Brain pericyte (primary cell): Measurements from ENCODE around the gene CCDC107.
"Not testable (repeated sequence)": the region's sequence is repeated elsewhere in the genome, so short reads cannot be mapped to it uniquely, and the experiment has no call there.

Experiments
- DNase-seq: peaks from one replicate; pipeline ENCODE4 v3.0.0-alpha.2; 2012; ENCODE audit warnings: low read depth, low spot score

The CCDC107 gene, protein sequence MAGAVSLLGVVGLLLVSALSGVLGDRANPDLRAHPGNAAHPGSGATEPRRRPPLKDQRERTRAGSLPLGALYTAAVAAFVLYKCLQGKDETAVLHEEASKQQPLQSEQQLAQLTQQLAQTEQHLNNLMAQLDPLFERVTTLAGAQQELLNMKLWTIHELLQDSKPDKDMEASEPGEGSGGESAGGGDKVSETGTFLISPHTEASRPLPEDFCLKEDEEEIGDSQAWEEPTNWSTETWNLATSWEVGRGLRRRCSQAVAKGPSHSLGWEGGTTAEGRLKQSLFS

DNA sequence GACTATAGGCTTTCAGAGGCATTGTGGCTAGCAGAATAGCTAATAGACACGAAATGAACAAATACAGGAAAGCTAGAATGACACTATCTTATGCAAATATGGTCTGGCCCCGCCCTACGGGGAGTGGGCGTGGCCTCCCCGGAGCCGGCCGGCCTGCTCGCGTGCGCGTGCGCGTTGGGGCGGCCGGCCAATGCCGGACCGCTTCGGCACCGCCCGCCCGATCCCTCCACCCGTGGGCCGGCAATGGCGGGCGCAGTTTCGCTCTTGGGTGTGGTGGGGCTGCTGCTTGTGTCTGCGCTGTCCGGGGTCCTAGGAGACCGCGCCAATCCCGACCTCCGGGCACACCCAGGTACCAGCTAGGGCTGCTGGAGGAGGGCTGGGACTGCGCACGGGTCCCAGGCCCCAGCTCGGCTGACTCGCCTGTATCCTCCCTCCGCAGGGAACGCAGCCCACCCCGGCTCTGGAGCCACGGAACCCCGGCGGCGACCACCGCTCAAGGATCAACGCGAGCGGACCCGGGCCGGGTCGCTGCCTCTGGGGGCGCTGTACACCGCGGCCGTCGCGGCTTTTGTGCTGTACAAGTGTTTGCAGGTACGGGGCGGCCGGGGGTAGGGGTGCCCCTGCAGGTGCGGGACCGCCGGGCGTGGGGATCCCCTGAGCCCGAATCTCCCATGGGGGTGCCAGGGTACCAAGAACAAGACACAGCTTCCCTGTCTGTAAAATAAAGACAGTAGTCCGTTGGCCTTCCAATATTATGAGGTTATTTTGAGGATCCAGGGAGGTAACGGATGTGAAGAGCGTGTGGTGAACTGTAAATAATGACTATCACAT is at the start of gene CCDC107:
TSS of gene CCDC107 (plus strand) at position 156 of the 831 bp plus-strand sequence. CDS start at position 244, 88 bp downstream.
- peak; percentile 53 for DNase-seq

DNA sequence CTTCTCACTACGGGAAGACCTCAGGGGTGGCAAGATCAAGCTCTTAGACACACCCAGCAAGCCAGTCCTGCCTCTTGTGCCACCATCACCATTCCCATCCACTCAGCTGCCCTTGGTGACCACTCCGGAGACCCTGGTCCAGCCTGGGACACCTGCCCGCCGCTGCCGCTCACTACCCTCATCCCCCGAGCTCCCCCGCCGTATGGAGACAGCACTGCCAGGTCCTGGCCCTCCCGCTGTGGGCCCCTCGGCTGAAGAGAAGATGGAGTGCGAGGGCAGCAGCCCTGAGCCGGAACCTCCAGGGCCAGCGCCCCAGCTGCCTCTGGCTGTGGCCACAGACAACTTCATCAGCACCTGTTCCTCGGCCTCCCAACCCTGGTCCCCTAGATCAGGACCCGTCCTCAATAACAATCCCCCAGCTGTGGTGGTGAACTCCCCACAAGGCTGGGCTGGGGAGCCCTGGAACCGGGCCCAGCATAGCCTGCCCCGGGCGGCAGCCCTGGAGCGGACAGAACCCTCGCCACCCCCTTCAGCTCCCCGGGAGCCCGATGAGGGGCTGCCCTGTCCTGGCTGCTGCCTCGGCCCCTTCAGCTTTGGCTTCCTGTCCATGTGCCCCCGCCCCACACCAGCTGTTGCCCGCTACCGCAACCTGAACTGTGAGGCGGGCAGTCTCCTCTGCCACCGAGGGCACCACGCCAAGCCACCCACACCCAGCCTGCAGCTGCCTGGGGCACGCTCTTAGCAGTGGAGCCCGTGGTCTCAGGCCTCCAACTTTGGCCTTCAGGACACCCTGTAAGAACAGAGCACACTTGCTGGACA is 48.9 kb upstream of the CCDC107 start:
- DNase-seq: no peak

DNA sequence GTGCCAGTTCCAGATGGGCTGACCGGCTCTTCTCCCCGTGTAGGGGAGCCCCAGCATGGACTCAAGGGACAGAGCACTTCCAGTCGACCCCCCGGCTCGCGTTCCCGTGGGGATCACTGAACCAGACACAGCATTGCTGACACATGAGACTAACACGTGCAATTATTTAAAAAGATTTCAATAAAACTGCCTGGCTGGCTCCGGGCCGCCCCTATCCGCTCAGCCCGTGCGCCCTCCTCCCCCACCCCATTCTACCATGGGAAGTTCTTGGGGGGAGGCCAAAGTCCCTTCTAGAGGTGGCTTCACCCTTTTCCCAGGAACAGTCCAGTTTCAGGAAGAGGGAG is 48.3 kb upstream of the CCDC107 start:
- DNase-seq: no peak

DNA sequence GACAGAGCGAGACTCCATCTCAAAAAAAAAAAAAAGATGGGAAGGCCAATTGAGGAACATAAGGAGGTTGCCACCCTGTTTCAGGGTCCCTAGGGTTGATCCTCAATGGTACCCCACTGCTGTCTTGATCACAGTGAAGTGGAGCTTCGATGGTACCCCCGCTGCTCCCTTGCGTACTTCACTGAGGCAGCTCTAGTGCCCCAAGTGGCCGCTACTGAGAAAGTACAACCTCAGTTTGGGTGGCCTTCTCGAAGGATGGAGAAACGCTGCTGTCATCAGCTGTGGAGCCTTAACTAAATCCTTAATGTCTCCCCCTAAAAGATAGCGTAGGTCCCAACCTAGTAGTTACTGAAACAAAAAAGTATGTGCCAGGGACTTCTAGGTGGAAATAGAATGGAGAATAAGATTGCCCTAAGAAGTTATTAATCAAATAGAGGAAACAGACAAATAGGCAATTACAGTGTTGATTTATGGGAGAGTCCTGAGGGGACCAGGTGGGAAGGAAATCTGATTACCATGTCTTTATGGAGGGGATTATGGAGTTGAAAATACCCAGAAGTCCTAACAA is 46.8 kb upstream of the CCDC107 start:
- no peak for DNase-seq

DNA sequence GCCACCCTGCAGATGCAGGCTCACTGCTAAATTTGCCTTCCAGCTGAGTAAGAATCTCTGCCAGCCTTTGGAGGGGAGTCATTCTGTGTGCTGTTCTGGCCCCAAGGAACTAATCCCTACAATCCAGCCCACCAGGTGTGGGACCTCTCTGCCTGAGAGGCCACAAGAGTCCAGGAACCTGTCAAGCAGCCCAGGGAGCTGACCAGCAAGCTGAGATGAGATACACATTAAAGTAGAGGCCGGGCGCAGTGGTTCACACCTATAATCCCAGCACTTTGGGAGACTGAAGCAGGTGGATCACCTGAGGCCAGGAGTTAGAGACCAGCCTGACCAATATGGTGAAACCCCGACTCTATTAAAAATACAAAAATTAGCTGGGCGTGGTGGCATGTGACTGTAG is 46.0 kb upstream of the CCDC107 start:
- DNase-seq: not testable (repeated sequence)

DNA sequence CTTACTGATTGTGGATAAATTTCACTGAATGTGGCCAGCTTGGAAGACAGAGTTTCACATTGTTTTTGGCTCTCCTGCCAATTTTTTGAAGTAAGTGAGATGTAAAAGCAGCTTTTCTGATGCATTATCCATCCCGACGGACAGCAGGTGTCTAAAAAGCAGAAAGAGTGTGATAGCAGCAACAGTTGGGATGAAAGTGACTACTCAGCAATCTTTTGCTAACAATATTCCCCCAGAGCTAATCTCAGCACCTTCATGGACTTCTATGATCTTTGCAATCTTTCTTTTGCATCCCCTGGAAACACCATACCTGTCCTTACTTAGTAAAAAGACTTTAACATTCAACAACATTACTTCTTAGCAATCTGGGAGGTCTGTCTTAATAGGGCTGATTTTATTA is 45.2 kb upstream of the CCDC107 start:
- DNase-seq: no peak

DNA sequence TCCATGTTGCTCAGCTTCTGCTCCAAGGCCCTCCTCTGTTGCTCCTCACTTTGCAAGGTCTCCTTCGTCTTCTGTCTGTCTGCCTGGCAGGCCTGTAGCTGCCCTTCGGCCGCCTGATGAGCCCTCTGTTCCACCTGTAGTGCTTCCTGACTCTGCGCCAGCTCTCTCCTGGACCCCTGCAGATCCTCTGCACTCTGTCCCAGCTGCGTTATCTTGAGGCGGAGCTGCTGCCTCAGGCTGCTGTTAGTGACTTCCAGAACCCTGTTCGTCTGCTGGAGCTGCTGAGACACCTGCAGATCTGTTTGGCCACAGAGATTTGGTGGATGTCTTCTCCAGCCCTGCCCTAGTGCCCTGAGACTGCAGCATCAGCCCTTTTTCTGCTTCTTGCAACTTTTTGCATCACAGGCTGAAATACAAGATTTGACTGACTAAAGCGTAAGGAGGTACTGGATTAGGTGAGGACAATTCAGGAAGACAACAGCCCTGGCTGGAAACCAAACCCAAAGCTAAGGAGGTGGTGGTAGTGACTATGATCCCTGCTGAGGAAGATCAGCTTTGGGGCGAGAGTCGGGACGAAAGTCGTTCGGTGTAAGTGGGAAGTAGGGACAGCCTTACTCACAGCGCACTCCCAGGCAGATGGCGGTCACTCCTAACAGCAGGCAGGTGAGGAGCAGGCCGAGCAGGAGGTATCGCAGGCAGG is 42.0 kb upstream of the CCDC107 start:
- DNase-seq: no peak

DNA sequence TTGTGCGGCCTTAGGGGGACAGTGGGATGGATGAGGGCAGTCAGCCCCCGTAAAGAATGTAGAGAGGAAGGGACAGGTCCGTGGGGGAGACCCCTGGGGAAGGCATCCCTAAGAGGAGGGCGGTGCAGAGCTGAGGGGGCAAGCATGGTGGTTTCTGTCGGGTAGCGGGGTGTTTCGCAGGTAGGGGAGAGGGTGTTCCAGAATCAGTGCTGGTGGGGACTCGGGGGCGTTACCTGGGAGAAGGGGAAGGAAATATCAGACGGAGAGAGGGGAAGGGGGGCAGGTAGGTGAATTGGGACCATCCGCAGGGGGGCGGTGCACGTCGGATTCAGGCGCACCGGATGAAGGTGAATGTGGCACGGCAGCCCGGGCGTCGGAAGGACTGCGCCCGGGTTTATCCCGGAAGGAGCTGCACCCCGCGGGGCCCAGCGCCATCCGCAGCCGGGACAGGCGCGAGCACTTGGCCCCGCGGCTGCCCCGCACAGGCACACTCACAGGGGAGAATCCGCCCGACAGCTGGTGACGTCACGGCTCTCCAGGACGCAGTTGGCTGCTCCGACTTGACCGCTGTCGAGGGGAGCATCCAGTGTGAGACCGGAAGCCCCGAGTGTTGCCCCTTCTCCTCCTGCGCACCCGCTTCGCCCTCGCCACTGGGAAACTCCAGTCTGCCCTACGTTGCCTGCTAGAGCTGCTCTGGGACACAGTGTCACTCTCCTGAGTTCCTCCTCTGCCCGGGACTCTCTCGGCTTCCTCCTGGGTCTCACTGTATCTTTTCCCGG is 41.2 kb upstream of the CCDC107 start:
- DNase-seq: no peak

DNA sequence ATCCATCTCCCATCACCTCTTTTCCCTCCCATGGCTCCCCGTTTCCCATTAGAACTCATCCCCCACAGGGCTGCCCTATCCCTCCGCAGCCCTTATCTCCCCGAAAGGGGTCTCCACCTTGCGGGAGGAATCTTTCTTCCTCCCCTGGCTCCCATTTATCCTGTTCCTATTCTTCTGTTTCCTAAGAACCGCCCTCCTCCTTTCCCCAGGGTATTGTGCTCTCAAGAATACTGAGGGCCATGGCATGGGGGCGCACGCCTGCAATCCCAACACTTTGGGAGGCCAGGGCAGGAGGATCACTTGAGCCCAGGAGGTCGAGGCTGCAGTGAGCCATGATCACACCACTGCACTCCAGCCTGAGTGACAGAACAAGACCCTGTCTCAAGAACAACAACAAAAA is 40.5 kb upstream of the CCDC107 start:
- DNase-seq: no peak

DNA sequence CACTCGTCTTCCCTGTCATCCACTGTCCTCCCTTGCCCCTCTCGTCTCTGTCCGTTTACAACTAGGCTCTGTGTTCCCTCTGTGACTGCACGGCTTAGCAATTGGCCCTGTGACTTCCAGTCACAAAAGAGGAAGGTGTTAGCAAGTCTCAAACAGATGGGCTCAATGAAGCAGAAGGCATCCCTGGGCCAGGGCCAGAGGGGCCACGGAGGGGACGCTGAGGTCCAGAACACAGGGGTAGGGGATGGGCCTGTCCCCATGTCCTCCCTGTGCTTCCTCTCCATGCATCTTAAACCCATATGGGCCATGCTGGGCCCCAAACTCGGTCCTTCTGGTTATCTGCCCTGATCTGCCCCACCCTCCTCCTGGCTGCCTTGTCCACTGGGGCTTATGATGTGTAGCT is 39.8 kb upstream of the CCDC107 start, which contains the start of gene CD72:
TSS of gene CD72 (minus strand) at position 89 of the 403 bp plus-strand sequence. CDS start 110 bp downstream, outside the sequence.
- DNase-seq: no peak

DNA sequence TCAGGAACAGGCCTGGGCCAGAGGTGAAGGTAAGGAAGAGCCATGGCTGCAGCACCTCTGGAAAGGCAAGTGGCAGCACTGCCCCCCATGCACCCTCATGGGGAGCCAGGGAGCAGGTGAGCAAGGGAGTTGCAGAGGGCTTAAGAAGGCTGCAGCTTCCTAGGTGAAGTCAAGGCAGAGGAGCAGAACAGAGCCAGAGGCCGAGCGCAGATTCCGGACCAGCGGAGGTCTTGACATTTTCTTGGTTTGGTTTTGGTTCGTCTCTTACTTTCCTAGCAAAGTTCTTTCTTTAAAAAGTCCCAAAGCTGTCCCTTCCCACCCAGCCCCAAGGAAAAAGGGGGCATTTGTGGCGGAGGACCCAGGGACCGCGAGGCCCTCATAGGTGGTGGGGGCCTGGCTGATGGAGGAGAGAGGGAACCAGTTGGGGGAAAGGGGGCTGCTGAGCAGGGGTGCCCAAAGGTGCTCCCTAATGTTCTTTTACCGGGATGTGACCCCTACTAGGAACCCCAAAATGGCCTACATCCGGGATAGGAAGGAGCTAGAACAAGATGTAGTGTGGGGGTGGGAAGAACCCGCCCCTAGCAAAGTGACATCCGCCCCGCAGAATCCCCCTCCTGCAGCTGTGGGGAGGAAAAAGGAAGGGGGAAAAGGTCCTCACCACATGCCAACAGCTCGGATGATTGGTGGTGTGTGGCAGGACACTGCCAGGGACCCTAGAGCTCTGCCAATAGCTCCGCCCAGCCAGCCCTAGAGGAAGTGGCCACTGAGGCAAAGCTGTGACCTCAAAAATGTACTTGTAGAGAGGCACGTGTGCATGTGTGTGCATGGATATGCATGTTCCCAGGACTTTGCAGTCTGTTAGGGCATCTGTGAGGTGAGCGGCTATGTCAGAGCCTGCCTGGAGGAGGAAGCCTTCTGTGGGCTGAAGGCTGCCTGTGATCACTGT is 39.0 kb upstream of the CCDC107 start:
- DNase-seq: no peak

DNA sequence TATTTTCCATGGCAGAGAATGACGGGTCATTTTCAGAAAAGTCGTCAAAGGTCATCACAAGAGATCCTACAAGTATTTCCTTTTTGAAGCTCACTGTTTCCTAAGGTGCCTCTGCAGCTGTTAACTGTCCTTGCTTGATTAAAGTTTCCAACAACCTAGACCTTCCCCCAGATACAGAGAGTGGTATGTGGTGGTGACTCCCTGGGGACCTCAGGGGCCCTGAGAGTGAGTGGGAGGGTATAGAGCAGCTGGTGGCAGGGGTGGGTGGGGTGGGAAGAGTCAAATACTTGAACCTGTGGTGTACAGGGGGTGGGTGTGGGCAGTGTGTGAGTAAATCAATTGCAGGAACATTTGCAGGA is 38.3 kb upstream of the CCDC107 start:
- DNase-seq: no peak

DNA sequence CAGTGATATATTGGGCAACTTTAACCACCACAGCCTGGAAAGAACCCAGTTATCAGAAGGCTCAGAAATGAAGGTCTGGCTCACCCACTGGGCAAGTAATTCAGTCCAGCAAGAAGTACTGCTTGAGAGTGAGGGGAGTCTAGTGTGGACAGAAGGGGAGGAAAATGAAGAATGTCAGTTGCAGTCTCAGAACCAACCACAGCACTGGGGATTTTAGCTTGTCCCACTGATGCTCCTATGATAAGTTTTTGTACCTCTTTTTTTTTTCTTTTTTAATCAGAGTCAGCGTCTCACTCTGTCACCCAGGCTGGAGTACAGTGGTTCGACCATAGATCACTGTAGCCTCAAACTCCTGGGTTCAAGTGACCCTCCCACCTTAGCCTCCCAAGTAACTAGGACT is 30.5 kb upstream of the CCDC107 start:
- DNase-seq: no peak

DNA sequence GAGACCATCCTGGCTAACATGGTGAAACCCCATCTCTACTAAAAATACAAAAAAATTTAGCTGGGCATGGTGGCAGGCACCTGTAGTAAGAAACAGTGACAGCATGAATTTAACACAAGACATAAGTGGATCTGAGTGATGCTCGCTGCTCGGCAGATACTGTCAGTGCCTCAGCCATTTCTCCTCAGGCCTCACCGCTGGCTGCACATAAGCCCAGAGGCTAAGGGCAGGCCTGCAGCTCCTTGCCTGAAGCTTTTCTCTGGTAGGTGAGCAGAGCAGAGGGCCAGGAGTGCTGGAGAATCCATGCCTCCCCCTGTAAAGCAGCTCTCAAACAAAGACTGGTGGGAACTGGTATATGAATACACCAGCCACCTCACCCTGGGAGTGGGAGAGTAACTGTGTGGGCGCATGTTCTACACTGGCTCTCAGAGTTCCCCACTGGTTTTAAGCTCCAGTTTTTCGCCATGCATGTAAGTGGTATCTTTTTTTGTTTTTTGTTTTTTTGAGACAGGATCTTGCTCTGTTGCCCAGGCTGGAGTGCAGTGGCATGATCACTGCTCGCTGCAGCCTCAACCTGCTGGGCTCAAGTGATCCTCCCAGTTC is 29.6 kb upstream of the CCDC107 start:
- no peak for DNase-seq

DNA sequence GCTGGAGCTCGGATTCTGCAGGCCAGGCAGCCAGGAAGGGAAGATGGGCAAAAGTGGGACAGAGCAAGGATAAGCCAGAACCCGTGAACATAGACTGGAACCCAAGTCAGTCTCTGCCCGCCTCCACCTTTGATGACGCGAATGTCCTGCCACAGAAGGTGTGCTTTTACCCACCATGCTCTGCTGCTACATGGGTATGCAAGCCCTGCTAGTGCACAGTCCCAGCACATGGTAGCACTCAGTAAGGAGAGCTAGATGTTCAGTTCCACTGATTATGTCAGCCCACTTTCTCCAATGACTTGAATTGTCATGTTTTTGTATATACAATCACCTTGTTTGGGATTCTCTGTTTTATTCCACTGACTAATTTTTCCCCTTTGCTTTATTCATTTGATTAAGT is 28.5 kb upstream of the CCDC107 start:
- DNase-seq: no peak

DNA sequence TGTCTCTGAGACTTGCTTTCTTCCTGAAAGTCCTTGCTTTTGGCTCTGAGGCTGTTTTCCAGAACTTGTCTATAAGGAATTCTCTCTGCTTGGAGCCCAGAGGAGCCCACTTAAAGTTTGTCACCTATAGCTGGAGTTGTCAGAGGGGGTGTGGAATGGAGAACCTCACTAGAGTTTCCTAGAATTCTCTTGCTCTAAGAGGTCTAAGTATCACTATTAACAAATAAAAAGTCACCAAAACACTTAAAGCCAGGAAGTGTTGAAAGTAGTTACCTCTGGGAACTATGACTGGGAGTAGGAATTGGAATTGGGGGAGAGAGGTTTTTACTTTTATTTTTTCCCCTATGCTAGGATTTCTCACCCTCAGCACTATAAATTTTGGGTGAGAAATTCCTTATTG is 22.4 kb upstream of the CCDC107 start:
- no peak for DNase-seq

DNA sequence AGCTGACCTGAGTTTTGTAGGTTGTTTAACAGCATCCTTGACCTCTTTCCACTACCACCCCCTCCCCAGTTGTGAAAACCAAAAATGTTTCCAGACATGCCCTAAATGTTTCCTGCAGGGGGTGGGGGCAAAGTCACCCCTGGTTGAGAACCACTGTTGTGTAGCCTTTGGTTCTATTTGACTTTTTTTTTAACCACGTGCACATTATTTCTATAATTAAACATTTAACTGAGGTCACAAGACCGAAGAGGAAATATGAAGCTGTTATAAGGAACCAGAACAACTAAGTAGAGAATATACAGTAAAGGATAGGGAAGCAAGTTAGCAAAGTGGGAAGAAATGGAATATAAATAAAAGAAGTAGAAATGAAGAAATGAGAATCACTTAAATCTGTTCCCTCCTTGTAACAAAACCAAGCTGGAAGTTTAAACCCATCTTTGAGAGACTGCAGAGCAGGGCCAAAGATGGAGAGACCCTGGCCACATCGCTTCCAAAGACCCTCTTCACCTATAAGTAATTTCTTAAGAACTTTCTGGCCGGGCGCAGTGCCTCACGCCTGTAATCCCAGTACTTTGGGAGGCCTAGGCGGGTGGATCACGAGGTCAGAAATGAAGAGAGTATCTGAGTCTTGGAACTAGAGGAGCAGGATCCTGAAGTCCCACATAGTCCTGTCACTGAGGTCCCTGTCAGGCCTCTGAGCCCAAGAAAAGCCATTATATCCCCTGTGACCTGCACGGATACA is 21.8 kb upstream of the CCDC107 start:
- no peak for DNase-seq

DNA sequence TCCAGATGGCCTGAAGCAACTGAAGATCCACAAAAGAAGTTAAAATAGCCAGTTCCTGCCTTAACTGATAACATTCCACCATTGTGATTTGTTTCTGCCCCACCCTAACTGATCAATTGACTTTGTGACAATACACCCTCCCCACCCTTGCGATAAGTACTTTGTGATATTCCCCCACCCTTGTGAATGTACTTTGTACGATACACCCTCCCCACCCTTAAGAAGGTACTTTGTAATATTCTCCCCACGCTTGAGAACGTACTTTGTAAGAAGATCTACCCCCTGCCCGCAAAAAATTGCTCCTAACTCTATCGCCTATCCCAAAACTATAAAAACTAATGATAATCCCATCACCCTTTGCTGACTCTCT is 21.2 kb upstream of the CCDC107 start:
- DNase-seq: not testable (repeated sequence)
